Suprapubic skin (tissue), 4 donors: ENCODE results near the gene ARPC5L. TPM values are rescaled to one million over a fixed set of nuclear protein-coding genes. Genes with fewer than 3 reads are reported as not detected.

Experiments
- DNase-seq, 2 donors: peaks; one replicate each; pipeline ENCODE4 v3.0.0-alpha.2; 2019; ENCODE audit warnings: low spot score in 2 of 2
- H3K27ac ChIP-seq: fragments of 200-600 bp; sonication (generic); one replicate; pipeline ENCODE4 v1.5.1; 2019
- H3K27me3 ChIP-seq: fragments of 200-600 bp; sonication (generic); one replicate; pipeline ENCODE4 v1.5.1; 2019
- H3K36me3 ChIP-seq: fragments of 200-600 bp; sonication (generic); one replicate; pipeline ENCODE4 v1.5.1; 2019
- H3K4me1 ChIP-seq: fragments of 200-600 bp; sonication (generic); one replicate; pipeline ENCODE4 v1.5.1; 2019
- H3K4me3 ChIP-seq: fragments of 200-600 bp; sonication (generic); one replicate; pipeline ENCODE4 v1.5.1; 2019; ENCODE audit warnings: mild to moderate bottlenecking
- H3K9me3 ChIP-seq: fragments of 200-600 bp; sonication (generic); one replicate; pipeline ENCODE4 v1.5.1; 2019
- CTCF ChIP-seq, 2 donors: fragments of 200-600 bp in 1 of 2; fragments of 450-650 bp in 1 of 2; sonication (generic) in 1 of 2; IDR thresholded peaks; one replicate each; pipeline ENCODE4 v1.5.1; 2016 to 2019; ENCODE audit warnings: antibody characterized with exemption in 2 of 2, mild to moderate bottlenecking in 1 of 2, moderate library complexity in 1 of 2
- EP300 ChIP-seq: sonication (generic); formaldehyde crosslinking; IDR thresholded peaks from one replicate; pipeline ENCODE4 v1.6.1; 2017; ENCODE audit warnings: antibody characterized with exemption
- POLR2A ChIP-seq, 2 donors: fragments of 450-650 bp; IDR thresholded peaks; one replicate each; pipeline ENCODE4 v1.6.1; 2017; ENCODE audit warnings: antibody characterized with exemption in 2 of 2, mild to moderate bottlenecking in 2 of 2, moderate library complexity in 2 of 2
- POLR2AphosphoS5 ChIP-seq, 3 donors: sonication (generic); formaldehyde crosslinking; IDR thresholded peaks; one replicate each; pipeline ENCODE4 v1.6.1; 2017; ENCODE audit warnings: antibody characterized with exemption in 3 of 3
- WGBS: methylation state at CpG from one replicate; pipeline ENCODE4 v1.1.5; 2018; 5-methylcytosine and 5-hydroxymethylcytosine counted together
- total RNA-seq, 4 donors: library from RNA; depleted of rRNA; stranded (reverse); fragments of >200 nt; gene quantifications; one replicate each; pipeline ENCODE4 v1.1.0, GENCODE V29; 2016

The ARPC5L gene
- total RNA-seq, 4 donors from 2014 or later = 16.9 to 52.4 (median 33.0) TPM

GRCh38 chr9:124815601-124816000 lies 46.3 kb upstream of the ARPC5L start:
- Histone ChIP-seq H3K4me1 (peaks cover 54% of the 10 kb centered on the region), H3K4me3 (no peak overlapping the region), H3K27me3 (no peaks in the 10 kb centered on the region), H3K36me3 (no peaks in the 10 kb centered on the region), H3K9me3 (no peaks in the 10 kb centered on the region), H3K27ac (no peak overlapping the region)
- no peak for DNase-seq
- WGBS = 71% methylated on average over 5 of the region's 5 CpGs
- TF ChIP-seq EP300 = no peak
- no peak for TF ChIP-seq POLR2AphosphoS5 (IDR thresholded peaks at IDR 0.05)
- no peak for TF ChIP-seq CTCF (IDR thresholded peaks at IDR 0.05)
- TF ChIP-seq POLR2A (IDR thresholded peaks at IDR 0.05) = no peak

GRCh38 chr9:124818431-124819281 lies 43.3 kb upstream of the ARPC5L start:
- 62% methylated on average over 6 of the region's 18 CpGs for WGBS
- no peak for DNase-seq

GRCh38 chr9:124820698-124821623 lies 41.0 kb upstream of the ARPC5L start:
- H3K27ac ChIP-seq = no peak overlapping the region
- H3K27me3 ChIP-seq = no peaks in the 10 kb centered on the region
- no peak for DNase-seq
- peaks cover 30% of the 10 kb centered on the region for H3K4me1 ChIP-seq
- no peaks in the 10 kb centered on the region for H3K36me3 ChIP-seq
- no peaks in the 10 kb centered on the region for H3K9me3 ChIP-seq
- no peak for TF ChIP-seq POLR2A (IDR thresholded peaks at IDR 0.05)
- TF ChIP-seq POLR2AphosphoS5 (IDR thresholded peaks at IDR 0.05) = no peak
- no peak for TF ChIP-seq EP300
- no peak for TF ChIP-seq CTCF (IDR thresholded peaks at IDR 0.05)
- no peak overlapping the region for H3K4me3 ChIP-seq
- WGBS = 34% methylated on average over 11 of the region's 12 CpGs

More at GRCh38 chr9:124818431-124819281, 43.3 kb upstream of the ARPC5L start:
- H3K9me3 ChIP-seq = no peaks in the 10 kb centered on the region
- peak overlapping the region; percentile 6 for H3K4me3 ChIP-seq
- TF ChIP-seq EP300 (no peak), POLR2AphosphoS5 (IDR thresholded peaks at IDR 0.05) (peak in 1 of 3 donors; percentile 14)
- peaks cover 39% of the 10 kb centered on the region for H3K4me1 ChIP-seq
- H3K27ac ChIP-seq = peak overlapping the region; percentile 81
- no peaks in the 10 kb centered on the region for H3K27me3 ChIP-seq
- H3K36me3 ChIP-seq = no peaks in the 10 kb centered on the region

- Histone ChIP-seq H3K4me3 (no peak overlapping the region), H3K27ac (no peak overlapping the region), H3K4me1 (peaks cover 21% of the 10 kb centered on the region), H3K27me3 (no peaks in the 10 kb centered on the region), H3K9me3 (no peaks in the 10 kb centered on the region), H3K36me3 (no peaks in the 10 kb centered on the region)
- TF ChIP-seq EP300 (no peak), POLR2A (IDR thresholded peaks at IDR 0.05) (no peak), CTCF (IDR thresholded peaks at IDR 0.05) (no peak), POLR2AphosphoS5 (IDR thresholded peaks at IDR 0.05) (no peak)
- 41% methylated on average over 2 of the region's 2 CpGs for WGBS
- DNase-seq = no peak
Measured at GRCh38 chr9:124828489-124829333, 33.2 kb upstream of the ARPC5L start.

GRCh38 chr9:124829334-124829669 lies 32.6 kb upstream of the ARPC5L start:
- Histone ChIP-seq H3K27ac (no peak overlapping the region), H3K9me3 (no peaks in the 10 kb centered on the region), H3K27me3 (no peaks in the 10 kb centered on the region), H3K4me3 (no peak overlapping the region), H3K36me3 (no peaks in the 10 kb centered on the region), H3K4me1 (peaks cover 21% of the 10 kb centered on the region)
- no peak for DNase-seq
- 45% methylated on average over 5 of the region's 5 CpGs for WGBS
- no peak for TF ChIP-seq CTCF (IDR thresholded peaks at IDR 0.05)
- TF ChIP-seq EP300 = no peak
- no peak for TF ChIP-seq POLR2A (IDR thresholded peaks at IDR 0.05)
- no peak for TF ChIP-seq POLR2AphosphoS5 (IDR thresholded peaks at IDR 0.05)
